Suprapubic skin (tissue), 4 donors: ENCODE measurements around the gene ACP4.

Source experiments
- CTCF ChIP-seq, 2 donors: fragments of 200-600 bp in 1 of 2; fragments of 450-650 bp in 1 of 2; sonication (generic) in 1 of 2; IDR thresholded peaks; one replicate each; pipeline ENCODE4 v1.5.1; 2016 to 2019; ENCODE audit warnings: antibody characterized with exemption in 2 of 2, mild to moderate bottlenecking in 1 of 2, moderate library complexity in 1 of 2
- EP300 ChIP-seq: sonication (generic); formaldehyde crosslinking; IDR thresholded peaks from one replicate; pipeline ENCODE4 v1.6.1; 2017; ENCODE audit warnings: antibody characterized with exemption
- POLR2A ChIP-seq, 2 donors: fragments of 450-650 bp; IDR thresholded peaks; one replicate each; pipeline ENCODE4 v1.6.1; 2017; ENCODE audit warnings: antibody characterized with exemption in 2 of 2, mild to moderate bottlenecking in 2 of 2, moderate library complexity in 2 of 2
- POLR2AphosphoS5 ChIP-seq, 3 donors: sonication (generic); formaldehyde crosslinking; IDR thresholded peaks; one replicate each; pipeline ENCODE4 v1.6.1; 2017; ENCODE audit warnings: antibody characterized with exemption in 3 of 3

GRCh38 chr19:50829801-50830200 lies 39.6 kb downstream of the ACP4 start:
- TF ChIP-seq POLR2A (IDR thresholded peaks at IDR 0.05): no peak
- no peak for TF ChIP-seq CTCF (IDR thresholded peaks at IDR 0.05)
- no peak for TF ChIP-seq POLR2AphosphoS5 (IDR thresholded peaks at IDR 0.05)
- TF ChIP-seq EP300: no peak
